HG03060 (cell line): Measurements from ENCODE around the gene DRG2.

ENCODE experiments used
- ATAC-seq: cut with Tn5 transposase; IDR thresholded peaks from one replicate; pipeline ENCODE4 v1.9.1; 2021; ENCODE audit warnings: low read depth, moderate number of reproducible peaks; ENCODE audit not compliant: unreplicated experiment

Gene DRG2

GRCh38 chr17:18111330-18111971, 23.7 kb downstream of the DRG2 start:
- no peak for ATAC-seq

- ATAC-seq, result no peak
Measured at GRCh38 chr17:18115517-18115916, 27.8 kb downstream of the DRG2 start.

GRCh38 chr17:18116078-18116477, 28.3 kb downstream of the DRG2 start:
- no peak for ATAC-seq

- ATAC-seq, result no peak
Measured at GRCh38 chr17:18117533-18117932, 29.8 kb downstream of the DRG2 start.

GRCh38 chr17:18117982-18118975, 30.5 kb downstream of the DRG2 start:
- no peak for ATAC-seq

- no peak for ATAC-seq
Measured at GRCh38 chr17:18119166-18119745, 31.5 kb downstream of the DRG2 start.

GRCh38 chr17:18119938-18120337, 32.2 kb downstream of the DRG2 start:
- ATAC-seq, result no peak

- no peak for ATAC-seq
Measured at GRCh38 chr17:18120461-18121017, 32.8 kb downstream of the DRG2 start.

- ATAC-seq, result no peak
Measured at GRCh38 chr17:18121144-18121910, 33.6 kb downstream of the DRG2 start.

- ATAC-seq, result no peak
Measured at GRCh38 chr17:18122990-18123753, 35.4 kb downstream of the DRG2 start.

- ATAC-seq, result no peak
Measured at GRCh38 chr17:18124345-18125126, 36.8 kb downstream of the DRG2 start.

- ATAC-seq, result no peak
Measured at GRCh38 chr17:18129041-18129502, 41.3 kb downstream of the DRG2 start.

- no peak for ATAC-seq
Measured at GRCh38 chr17:18132711-18133110, 45.0 kb downstream of the DRG2 start.

GRCh38 chr17:18136357-18136756, 48.6 kb downstream of the DRG2 start:
- no peak for ATAC-seq

- no peak for ATAC-seq
Measured at GRCh38 chr17:18138065-18138749, 50.5 kb downstream of the DRG2 start.

- ATAC-seq, result no peak
Measured at GRCh38 chr17:18139092-18139491, 51.3 kb downstream of the DRG2 start.

- no peak for ATAC-seq
Measured at GRCh38 chr17:18139498-18139897, 51.8 kb downstream of the DRG2 start.

GRCh38 chr17:18139949-18140348, 52.2 kb downstream of the DRG2 start:
- ATAC-seq, result no peak
